ENCODE results near the gene GALNT18. TPM values are rescaled to one million over a fixed set of nuclear protein-coding genes. Genes with fewer than 3 reads are reported as not detected.

GALNT18 gene
- total RNA-seq, 4 donors from 2014 or later, result 4.7 to 20.4 (median 14.1) TPM

- TF ChIP-seq POLR2A (IDR thresholded peaks at IDR 0.05) (no peak), CTCF (IDR thresholded peaks at IDR 0.05) (no peak)
- Histone ChIP-seq H3K36me3 (no peaks in the 10 kb centered on the region), H3K9me3 (no peaks in the 10 kb centered on the region), H3K27ac (peak overlapping the region in 3 of 4 donors; percentile 67 to 71 (median 70)), H3K4me3 (no peak overlapping the region), H3K27me3 (peaks cover 0 to 2% (median 0%) of the 10 kb centered on the region in 4 donors), H3K4me1 (peaks cover 22 to 70% (median 26%) of the 10 kb centered on the region in 3 donors)
- intact Hi-C loops (cut with DNase I), result no loop called here
- WGBS, 2 donors, result 52 to 71% methylated on average over 2 to 5 of the region's 5 CpGs
- DNase-seq, result no peak
Measured at GRCh38 chr11:11407763-11408084, 214.1 kb downstream of the GALNT18 start.

GRCh38 chr11:11407065-11407762 lies 214.6 kb downstream of the GALNT18 start:
- Histone ChIP-seq H3K9me3 (no peaks in the 10 kb centered on the region), H3K4me3 (no peak overlapping the region), H3K4me1 (peaks cover 22 to 70% (median 26%) of the 10 kb centered on the region in 3 donors), H3K27ac (peak overlapping the region in 3 of 4 donors; percentile 67 to 71 (median 70)), H3K27me3 (no peaks in the 10 kb centered on the region), H3K36me3 (no peaks in the 10 kb centered on the region)
- DNase-seq, result no peak
- WGBS, 2 donors, result 52 to 71% methylated on average over 8 to 9 of the region's 9 CpGs
- intact Hi-C loops (cut with DNase I), result no loop called here
- no peak for TF ChIP-seq POLR2A (IDR thresholded peaks at IDR 0.05)

GRCh38 chr11:11406652-11407051 lies 215.2 kb downstream of the GALNT18 start:
- H3K9me3 ChIP-seq, result no peaks in the 10 kb centered on the region
- peaks cover 22 to 65% (median 26%) of the 10 kb centered on the region in 3 donors for H3K4me1 ChIP-seq
- intact Hi-C loops (cut with DNase I), result no loop called here
- peak overlapping the region in 3 of 4 donors; percentile 67 to 71 (median 70) for H3K27ac ChIP-seq
- TF ChIP-seq POLR2A (IDR thresholded peaks at IDR 0.05) (no peak), CTCF (IDR thresholded peaks at IDR 0.05) (no peak)
- H3K27me3 ChIP-seq, result no peaks in the 10 kb centered on the region
- WGBS, 2 donors, result 71 to 78% methylated on average over 3 of the region's 3 CpGs
- no peaks in the 10 kb centered on the region for H3K36me3 ChIP-seq
- no peak overlapping the region for H3K4me3 ChIP-seq
- no peak for DNase-seq

- Histone ChIP-seq H3K27ac (peak overlapping the region in 1 of 4 donors; percentile 13), H3K36me3 (no peaks in the 10 kb centered on the region), H3K27me3 (no peaks in the 10 kb centered on the region), H3K9me3 (no peaks in the 10 kb centered on the region), H3K4me3 (no peak overlapping the region), H3K4me1 (peaks cover 11 to 41% (median 14%) of the 10 kb centered on the region in 3 donors)
- WGBS, 2 donors, result 72% methylated on average over 13 to 14 of the region's 20 CpGs
- TF ChIP-seq CTCF (IDR thresholded peaks at IDR 0.05), result no peak
- no peak for TF ChIP-seq POLR2A (IDR thresholded peaks at IDR 0.05)
- no peak for DNase-seq
- intact Hi-C loops (cut with DNase I), result no loop called here
Measured at GRCh38 chr11:11403763-11404725, 217.8 kb downstream of the GALNT18 start.

- intact Hi-C loops (cut with DNase I), result no loop called here
- DNase-seq, result no peak
- Histone ChIP-seq H3K27me3 (no peaks in the 10 kb centered on the region), H3K4me1 (peaks cover 0 to 21% (median 6%) of the 10 kb centered on the region in 3 donors), H3K27ac (no peak overlapping the region), H3K4me3 (no peak overlapping the region), H3K36me3 (no peaks in the 10 kb centered on the region), H3K9me3 (no peaks in the 10 kb centered on the region)
- WGBS, 2 donors, result 71% methylated on average over 3 of the region's 3 CpGs
- TF ChIP-seq POLR2A (IDR thresholded peaks at IDR 0.05) (no peak), CTCF (IDR thresholded peaks at IDR 0.05) (no peak)
Measured at GRCh38 chr11:11401960-11402535, 219.8 kb downstream of the GALNT18 start.
